ENCODE data around the gene RTN3. TPM values are rescaled to one million over a fixed set of nuclear protein-coding genes. Genes with fewer than 3 reads are reported as not detected.

Gene RTN3
- 98.9 and 173 TPM in 2 replicates for total RNA-seq (2011; cell fraction: chromatin; rRNA removed; ENCODE audit: low replicate concordance)
- total RNA-seq (2011; cell fraction: nucleolus; rRNA removed) = 135 and 137 TPM in 2 replicates
- 196 and 286 TPM in 2 replicates for total RNA-seq (2011; cell fraction: nucleoplasm; rRNA removed)
- total RNA-seq (2014; rRNA removed) = 45.0 and 52.4 TPM in 2 replicates
- 93.5 and 103 TPM in 2 replicates for total RNA-seq (2014; rRNA removed; fragmentation: Illumina TruSeq; extraction: Trizol)
- total RNA-seq (2015; rRNA removed; fragmentation: Illumina TruSeq; extraction: Trizol) = 90.1 and 94.9 TPM in 2 replicates
- total RNA-seq (2021) = 124 TPM in 2 replicates
- polyA plus RNA-seq (2011; rRNA removed) = 101 and 127 TPM in 2 replicates
- 93.3 and 96.3 TPM in 2 replicates for polyA plus RNA-seq (2011; cell fraction: cytosol; rRNA removed)
- 24.6 and 38.7 TPM in 2 replicates for polyA plus RNA-seq (2011; cell fraction: nucleus; rRNA removed)
- 106 and 280 TPM in 2 replicates for polyA plus RNA-seq (2012)
- polyA plus RNA-seq (2014; fragmentation: Illumina TruSeq; extraction: Trizol) = 142 and 169 TPM in 2 replicates
- polyA plus RNA-seq (2014; fragmentation: Nextera tagmentation; extraction: Ambion mirVana) = 10 to 100 TPM; 41.6 to 44.3 TPM
- polyA plus RNA-seq (2014; rRNA removed) = 86.9 and 93.3 TPM in 2 replicates
- 152 and 166 TPM in 2 replicates for polyA minus RNA-seq (2011; rRNA and poly(A)+ RNA removed)
- 76.1 and 86.1 TPM in 2 replicates for polyA minus RNA-seq (2011; cell fraction: cytosol; rRNA and poly(A)+ RNA removed)
- 13.7 and 24.4 TPM in 2 replicates for polyA minus RNA-seq (2011; cell fraction: nucleus; rRNA and poly(A)+ RNA removed)
- percentile 81 among the genes with signal in this experiment for Bru-seq, nascent RNA
- percentile 90 among the genes with signal in this experiment for BruChase-seq, experiment 1, labeled RNA remaining after a 2-hour chase
- BruChase-seq, experiment 2, labeled RNA remaining after a 6-hour chase = percentile 88 among the genes with signal in this experiment
- long read RNA-seq, experiment 1, full-length matches to known transcripts = 346 of 494 reads
- long read RNA-seq, experiment 1, partial matches to known transcripts = 141 of 494 reads
- long read RNA-seq, experiment 1, other reads (novel, unspliced or antisense) = 7 of 494 reads
- long read RNA-seq, experiment 2, full-length matches to known transcripts = 116 of 208 reads
- long read RNA-seq, experiment 2, partial matches to known transcripts = 83 of 208 reads
- long read RNA-seq, experiment 2, other reads (novel, unspliced or antisense) = 9 of 208 reads
- long read RNA-seq, experiment 3, transcript RTN3-208 (7 exons, 2,532 nt) = major isoform, 138 of 154 reads
- long read RNA-seq, experiment 3, partial matches to known transcripts = 6 of 154 reads
- long read RNA-seq, experiment 3, other reads (novel, unspliced or antisense) = 8 of 154 reads

GRCh38 chr11:63681321-63682065 is at the start of gene RTN3:
Gene RTN3, plus strand, starts transcription at chr11:63681500. Its CDS starts 137 bp downstream, at chr11:63681637.
- FAIRE-seq = peak; percentile 86
- peak; percentile 97 to 99 (median 98) for DNase-seq (ENCODE audit: extremely low read depth in 1 of 4, low spot score in 3 of 4)
- TF ChIP-seq RHOXF2B (CRISPR knock-in tag; conservative IDR thresholded peaks at IDR 0.05) = no peak
- TF ChIP-seq, protein P1, sequence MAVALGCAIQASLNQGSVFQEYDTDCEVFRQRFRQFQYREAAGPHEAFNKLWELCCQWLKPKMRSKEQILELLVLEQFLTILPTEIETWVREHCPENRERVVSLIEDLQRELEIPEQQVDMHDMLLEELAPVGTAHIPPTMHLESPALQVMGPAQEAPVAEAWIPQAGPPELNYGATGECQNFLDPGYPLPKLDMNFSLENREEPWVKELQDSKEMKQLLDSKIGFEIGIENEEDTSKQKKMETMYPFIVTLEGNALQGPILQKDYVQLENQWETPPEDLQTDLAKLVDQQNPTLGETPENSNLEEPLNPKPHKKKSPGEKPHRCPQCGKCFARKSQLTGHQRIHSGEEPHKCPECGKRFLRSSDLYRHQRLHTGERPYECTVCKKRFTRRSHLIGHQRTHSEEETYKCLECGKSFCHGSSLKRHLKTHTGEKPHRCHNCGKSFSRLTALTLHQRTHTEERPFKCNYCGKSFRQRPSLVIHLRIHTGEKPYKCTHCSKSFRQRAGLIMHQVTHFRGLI (CRISPR knock-in tag; IDR thresholded peaks at IDR 0.05) = no peak
- peak; percentile 19; the same call in 1 of the 2 replicates for TF ChIP-seq TRIM28 (IDR thresholded peaks at IDR 0.05)
- peak; percentile 60; the same call in 1 of the 2 replicates for TF ChIP-seq POLR2AphosphoS2 (IDR thresholded peaks at IDR 0.05; ENCODE audit: low read length)
- TF ChIP-seq RB1 (IDR thresholded peaks at IDR 0.05; ENCODE audit: low read depth) = no peak; the same call in 1 of the 2 replicates
- TF ChIP-seq STAT5A (IDR thresholded peaks at IDR 0.05; ENCODE audit: borderline replicate concordance, low read length) = no peak
- TF ChIP-seq PCBP2 (IDR thresholded peaks at IDR 0.05; ENCODE audit: low read depth, low read length, poor library complexity, severe bottlenecking) = no peak
- peak; percentile 76 for TF ChIP-seq TFAP4 (CRISPR knock-in tag; IDR thresholded peaks at IDR 0.05; ENCODE audit: borderline replicate concordance)
- TF ChIP-seq TEAD4 (IDR thresholded peaks at IDR 0.05; ENCODE audit: low read length) = no peak
- no peak for TF ChIP-seq TEAD4 (CRISPR knock-in tag; IDR thresholded peaks at IDR 0.05; ENCODE audit: borderline replicate concordance)
- TF ChIP-seq ZNF253 (CRISPR knock-in tag; conservative IDR thresholded peaks at IDR 0.05) = no peak
- no peak for TF ChIP-seq FOXP4 (CRISPR knock-in tag; IDR thresholded peaks at IDR 0.05; ENCODE audit: borderline replicate concordance)

More at GRCh38 chr11:63681321-63682065, at the start of gene RTN3:
- H3K36me3 ChIP-seq (ENCODE audit: control insufficient read depth, insufficient read depth, low read length) = peaks cover 10% of the 10 kb centered on the region; the same call in 1 of the 3 replicates
- H3K9me3 ChIP-seq (replicated peaks; ENCODE audit: control insufficient read depth, insufficient read depth, low read depth, low read length) = no peaks in the 10 kb centered on the region
- H4K20me1 ChIP-seq (replicated peaks; ENCODE audit: control insufficient read depth, insufficient read depth, low read length) = peaks cover 9% of the 10 kb centered on the region
- H3K4me1 ChIP-seq (replicated peaks in 1 of 2; ENCODE audit: control insufficient read depth in 2 of 2, insufficient read depth in 2 of 2, low read length in 2 of 2) = peaks cover 21 to 29% of the 10 kb centered on the region in 2 experiments
- H3K27ac ChIP-seq (ENCODE audit: extremely low read depth, low read depth, low read length) = peak within 1 kb of the TSS; percentile 94
- peak within 1 kb of the TSS; percentile 94 for H3K4me3 ChIP-seq
- peak within 1 kb of the TSS; percentile 96 for H3K4me2 ChIP-seq (ENCODE audit: insufficient read depth, low read length)
- peak within 1 kb of the TSS; percentile 97 for H2AFZ ChIP-seq (ENCODE audit: low read depth, low read length)
- ChIA-PET POLR2A (interaction anchor here (0.6 to 5.9 kb wide), 13 partner anchors 8 to 1495 kb away, joined by 3 to 46 read pairs (median 4); partner anchors contain the start of gene ATL3), CTCF (ENCODE audit: low intra/inter-chr PET ratio) (no interaction called here)
- peaks cover 51% of the 10 kb centered on the region for H3K79me2 ChIP-seq (ENCODE audit: control insufficient read depth, insufficient read depth, low read length)
- in situ Hi-C loops (cut with MboI) (no loop called here), intact Hi-C loops (cut with micrococcal nuclease) (loop anchor here (5.0 kb wide), 1 partner anchor 56 kb away; no protein-coding TSS in a partner anchor)
- 2% methylated on average over 61 of the region's 74 CpGs for WGBS (ENCODE audit: insufficient coverage, low coverage, missing lambda C conversion rate)
- H3K9me1 ChIP-seq (ENCODE audit: control insufficient read depth, insufficient read depth, low read length) = no peaks in the 10 kb centered on the region
- BruUV-seq (replicated peaks) = TSS peak; percentile 68
- peak; percentile 86 for ATAC-seq
- no peaks in the 10 kb centered on the region for H3K27me3 ChIP-seq (ENCODE audit: control insufficient read depth in 2 of 2, insufficient read depth in 2 of 2, low read length in 2 of 2)
- H3K9ac ChIP-seq (ENCODE audit: insufficient read depth in 1 of 2, low read depth in 2 of 2, low read length in 2 of 2) = peak within 1 kb of the TSS; percentile 84 to 97

All from K562 (cell line).